ENCODE results near the gene TRAF3. TPM values are rescaled to one million over a fixed set of nuclear protein-coding genes. Genes with fewer than 3 reads are reported as not detected.

Gene TRAF3
- total RNA-seq, 1 experiment from 2014 or later = 11.2 TPM

- TF ChIP-seq, protein P1, sequence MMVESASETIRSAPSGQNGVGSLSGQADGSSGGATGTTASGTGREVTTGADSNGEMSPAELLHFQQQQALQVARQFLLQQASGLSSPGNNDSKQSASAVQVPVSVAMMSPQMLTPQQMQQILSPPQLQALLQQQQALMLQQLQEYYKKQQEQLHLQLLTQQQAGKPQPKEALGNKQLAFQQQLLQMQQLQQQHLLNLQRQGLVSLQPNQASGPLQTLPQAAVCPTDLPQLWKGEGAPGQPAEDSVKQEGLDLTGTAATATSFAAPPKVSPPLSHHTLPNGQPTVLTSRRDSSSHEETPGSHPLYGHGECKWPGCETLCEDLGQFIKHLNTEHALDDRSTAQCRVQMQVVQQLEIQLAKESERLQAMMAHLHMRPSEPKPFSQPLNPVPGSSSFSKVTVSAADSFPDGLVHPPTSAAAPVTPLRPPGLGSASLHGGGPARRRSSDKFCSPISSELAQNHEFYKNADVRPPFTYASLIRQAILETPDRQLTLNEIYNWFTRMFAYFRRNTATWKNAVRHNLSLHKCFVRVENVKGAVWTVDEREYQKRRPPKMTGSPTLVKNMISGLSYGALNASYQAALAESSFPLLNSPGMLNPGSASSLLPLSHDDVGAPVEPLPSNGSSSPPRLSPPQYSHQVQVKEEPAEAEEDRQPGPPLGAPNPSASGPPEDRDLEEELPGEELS (CRISPR knock-in tag; IDR thresholded peaks at IDR 0.05) = no peak
- TF ChIP-seq, protein P2, sequence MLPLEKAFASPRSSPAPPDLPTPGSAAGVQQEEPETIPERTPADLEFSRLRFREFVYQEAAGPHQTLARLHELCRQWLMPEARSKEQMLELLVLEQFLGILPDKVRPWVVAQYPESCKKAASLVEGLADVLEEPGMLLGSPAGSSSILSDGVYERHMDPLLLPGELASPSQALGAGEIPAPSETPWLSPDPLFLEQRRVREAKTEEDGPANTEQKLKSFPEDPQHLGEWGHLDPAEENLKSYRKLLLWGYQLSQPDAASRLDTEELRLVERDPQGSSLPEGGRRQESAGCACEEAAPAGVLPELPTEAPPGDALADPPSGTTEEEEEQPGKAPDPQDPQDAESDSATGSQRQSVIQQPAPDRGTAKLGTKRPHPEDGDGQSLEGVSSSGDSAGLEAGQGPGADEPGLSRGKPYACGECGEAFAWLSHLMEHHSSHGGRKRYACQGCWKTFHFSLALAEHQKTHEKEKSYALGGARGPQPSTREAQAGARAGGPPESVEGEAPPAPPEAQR (CRISPR knock-in tag; IDR thresholded peaks at IDR 0.05) = no peak
- TF ChIP-seq ATF6 (CRISPR knock-in tag; IDR thresholded peaks at IDR 0.05) = no peak
- TF ChIP-seq, protein P3, sequence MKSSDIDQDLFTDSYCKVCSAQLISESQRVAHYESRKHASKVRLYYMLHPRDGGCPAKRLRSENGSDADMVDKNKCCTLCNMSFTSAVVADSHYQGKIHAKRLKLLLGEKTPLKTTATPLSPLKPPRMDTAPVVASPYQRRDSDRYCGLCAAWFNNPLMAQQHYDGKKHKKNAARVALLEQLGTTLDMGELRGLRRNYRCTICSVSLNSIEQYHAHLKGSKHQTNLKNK (CRISPR knock-in tag; IDR thresholded peaks at IDR 0.05) = no peak
- TF ChIP-seq STAT6 (CRISPR knock-in tag; conservative IDR thresholded peaks at IDR 0.05; ENCODE audit: low read depth) = no peak
Measured at GRCh38 chr14:102878174-102878969, 101.1 kb downstream of the TRAF3 start (continued).

DNA sequence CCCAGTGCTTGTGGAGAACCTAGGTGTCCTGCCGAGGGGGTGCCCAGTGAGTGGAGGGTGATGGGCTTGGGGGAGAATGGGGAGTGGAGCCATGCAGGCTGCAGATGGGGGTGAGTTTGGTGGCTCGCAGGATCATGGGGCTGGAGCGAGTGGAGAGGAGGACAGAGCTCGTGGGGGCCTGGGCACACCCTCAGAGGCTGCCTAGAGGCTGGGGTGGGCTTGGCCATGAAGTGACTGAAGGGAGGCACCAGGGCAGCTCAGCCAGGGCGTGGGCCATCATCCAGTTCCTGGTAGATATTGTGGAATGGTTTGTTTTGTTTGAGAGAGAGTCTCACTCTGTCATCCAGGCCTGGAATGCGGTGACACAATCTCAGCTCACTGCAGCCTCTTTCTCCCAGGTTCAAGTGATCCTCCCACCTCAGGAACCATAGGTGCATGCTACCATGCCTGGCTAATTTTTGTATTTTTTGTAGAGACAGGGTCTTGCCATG, 101.8 kb downstream of the TRAF3 start:
- H3K27ac Mint-ChIP-seq = no peak overlapping the region
- H3K4me1 Mint-ChIP-seq = no peaks in the 10 kb centered on the region
- ChIA-PET POLR2A (no interaction called here), CTCF (interaction anchor here (0.5 to 1.6 kb wide), 12 partner anchors 8 to 358 kb away, joined by 3 to 7 read pairs (median 4); no protein-coding TSS in a partner anchor)
- DNase-seq (ENCODE audit: low spot score) (no peak), ATAC-seq (no peak)
- no peak overlapping the region for H3K4me3 Mint-ChIP-seq
- H3K36me3 Mint-ChIP-seq = no peaks in the 10 kb centered on the region
- no peaks in the 10 kb centered on the region for H3K9me3 Mint-ChIP-seq
- no peak for TF ChIP-seq NFYB (CRISPR knock-in tag; conservative IDR thresholded peaks at IDR 0.05; ENCODE audit: low read depth)
- TF ChIP-seq, protein P4, sequence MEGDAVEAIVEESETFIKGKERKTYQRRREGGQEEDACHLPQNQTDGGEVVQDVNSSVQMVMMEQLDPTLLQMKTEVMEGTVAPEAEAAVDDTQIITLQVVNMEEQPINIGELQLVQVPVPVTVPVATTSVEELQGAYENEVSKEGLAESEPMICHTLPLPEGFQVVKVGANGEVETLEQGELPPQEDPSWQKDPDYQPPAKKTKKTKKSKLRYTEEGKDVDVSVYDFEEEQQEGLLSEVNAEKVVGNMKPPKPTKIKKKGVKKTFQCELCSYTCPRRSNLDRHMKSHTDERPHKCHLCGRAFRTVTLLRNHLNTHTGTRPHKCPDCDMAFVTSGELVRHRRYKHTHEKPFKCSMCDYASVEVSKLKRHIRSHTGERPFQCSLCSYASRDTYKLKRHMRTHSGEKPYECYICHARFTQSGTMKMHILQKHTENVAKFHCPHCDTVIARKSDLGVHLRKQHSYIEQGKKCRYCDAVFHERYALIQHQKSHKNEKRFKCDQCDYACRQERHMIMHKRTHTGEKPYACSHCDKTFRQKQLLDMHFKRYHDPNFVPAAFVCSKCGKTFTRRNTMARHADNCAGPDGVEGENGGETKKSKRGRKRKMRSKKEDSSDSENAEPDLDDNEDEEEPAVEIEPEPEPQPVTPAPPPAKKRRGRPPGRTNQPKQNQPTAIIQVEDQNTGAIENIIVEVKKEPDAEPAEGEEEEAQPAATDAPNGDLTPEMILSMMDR (IDR thresholded peaks at IDR 0.05) = 0 out of 2 replicates have a peak, but pooled peaks have one; percentile 10
- no peaks in the 10 kb centered on the region for H3K27me3 Mint-ChIP-seq (ENCODE audit: low read depth)

GRCh38 chr14:102882226-102882906, 105.1 kb downstream of the TRAF3 start:
- Mint-ChIP-seq H3K4me1 (no peaks in the 10 kb centered on the region), H3K27ac (no peak overlapping the region), H3K36me3 (no peaks in the 10 kb centered on the region), H3K9me3 (no peaks in the 10 kb centered on the region), H3K4me3 (no peak overlapping the region), H3K27me3 (ENCODE audit: low read depth) (no peaks in the 10 kb centered on the region)
- POLR2A ChIA-PET = no interaction called here
- DNase-seq (ENCODE audit: low spot score) (no peak), ATAC-seq (no peak)
- CTCF ChIA-PET = interaction anchor here (1.2 kb wide), 1 partner anchor 108 kb away, joined by 4 read pairs; no protein-coding TSS in a partner anchor
- no peak for TF ChIP-seq SMAD4 (CRISPR knock-in tag; IDR thresholded peaks at IDR 0.05)
- TF ChIP-seq, protein P5, sequence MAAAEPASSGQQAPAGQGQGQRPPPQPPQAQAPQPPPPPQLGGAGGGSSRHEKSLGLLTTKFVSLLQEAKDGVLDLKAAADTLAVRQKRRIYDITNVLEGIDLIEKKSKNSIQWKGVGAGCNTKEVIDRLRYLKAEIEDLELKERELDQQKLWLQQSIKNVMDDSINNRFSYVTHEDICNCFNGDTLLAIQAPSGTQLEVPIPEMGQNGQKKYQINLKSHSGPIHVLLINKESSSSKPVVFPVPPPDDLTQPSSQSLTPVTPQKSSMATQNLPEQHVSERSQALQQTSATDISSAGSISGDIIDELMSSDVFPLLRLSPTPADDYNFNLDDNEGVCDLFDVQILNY (CRISPR knock-in tag; IDR thresholded peaks at IDR 0.05) = no peak
- no peak for TF ChIP-seq JUN (CRISPR knock-in tag; IDR thresholded peaks at IDR 0.05)
- no peak for TF ChIP-seq MLX (CRISPR knock-in tag; IDR thresholded peaks at IDR 0.05)
- TF ChIP-seq NFYB (CRISPR knock-in tag; conservative IDR thresholded peaks at IDR 0.05; ENCODE audit: low read depth) = no peak
- no peak for TF ChIP-seq CREB1 (CRISPR knock-in tag; IDR thresholded peaks at IDR 0.05)
- TF ChIP-seq, protein P6, sequence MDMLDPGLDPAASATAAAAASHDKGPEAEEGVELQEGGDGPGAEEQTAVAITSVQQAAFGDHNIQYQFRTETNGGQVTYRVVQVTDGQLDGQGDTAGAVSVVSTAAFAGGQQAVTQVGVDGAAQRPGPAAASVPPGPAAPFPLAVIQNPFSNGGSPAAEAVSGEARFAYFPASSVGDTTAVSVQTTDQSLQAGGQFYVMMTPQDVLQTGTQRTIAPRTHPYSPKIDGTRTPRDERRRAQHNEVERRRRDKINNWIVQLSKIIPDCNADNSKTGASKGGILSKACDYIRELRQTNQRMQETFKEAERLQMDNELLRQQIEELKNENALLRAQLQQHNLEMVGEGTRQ (CRISPR knock-in tag; IDR thresholded peaks at IDR 0.05) = no peak
- no peak for TF ChIP-seq ZNF232 (CRISPR knock-in tag; IDR thresholded peaks at IDR 0.05)
- TF ChIP-seq MYBL2 (CRISPR knock-in tag; IDR thresholded peaks at IDR 0.05) = no peak

Data from WTC11 (cell line).